Measurements from ENCODE around the gene CACNA1D.

- TF ChIP-seq TAF1 (IDR thresholded peaks at IDR 0.05; ENCODE audit: borderline replicate concordance, low read depth, low read length), result no peak
- no peak for TF ChIP-seq POLR2AphosphoS5 (IDR thresholded peaks at IDR 0.05; ENCODE audit: low read depth, low read length)
- TF ChIP-seq POLR2A (IDR thresholded peaks at IDR 0.05; ENCODE audit: low read depth, low read length), result no peak
Observed at GRCh38 chr3:53813876-53814275, 319.5 kb downstream of the CACNA1D start.

Data from GM12892 (cell line).